Activated CD4-positive, alpha-beta T cell treated with anti-CD3 and anti-CD28 coated beads, Interleukin-2, Interleukin-4, amounts not matched to agents 100 ng/mL and 50 ng/mL, durations not matched to agents 16 hours and 8 hours (primary cell): ENCODE results near the gene AGTRAP.

Source experiments
- DNase-seq: peaks from one replicate; pipeline ENCODE4 v3.0.0-alpha.2; 2020; ENCODE audit warnings: low spot score

Gene AGTRAP

GRCh38 chr1:11735854-11736745 is at the start of gene AGTRAP:
TSS of gene AGTRAP (plus strand) at chr1:11736136. CDS start at chr1:11736209, 73 bp downstream.
- DNase-seq = peak; percentile 92

- no peak for DNase-seq
Measured at GRCh38 chr1:11688506-11688905, 47.4 kb upstream of the AGTRAP start.

GRCh38 chr1:11690397-11691301 is 45.3 kb upstream of the AGTRAP start:
- no peak for DNase-seq

GRCh38 chr1:11691302-11691914 is 44.5 kb upstream of the AGTRAP start, which contains the start of gene DRAXIN:
TSS of gene DRAXIN (plus strand) at chr1:11691710. CDS start at chr1:11706259, 14,549 bp downstream.
- DNase-seq = no peak

GRCh38 chr1:11691928-11692711 is 43.8 kb upstream of the AGTRAP start:
- DNase-seq = no peak

GRCh38 chr1:11693024-11693590 is 42.8 kb upstream of the AGTRAP start:
- DNase-seq = peak; percentile 49

- DNase-seq = no peak
Measured at GRCh38 chr1:11693917-11694316, 42.0 kb upstream of the AGTRAP start.

- DNase-seq = no peak
Measured at GRCh38 chr1:11695861-11696260, 40.1 kb upstream of the AGTRAP start.

- no peak for DNase-seq
Measured at GRCh38 chr1:11697188-11697892, 38.6 kb upstream of the AGTRAP start.

GRCh38 chr1:11697893-11698210 is 38.1 kb upstream of the AGTRAP start:
- DNase-seq = no peak

GRCh38 chr1:11700601-11701467 is 35.1 kb upstream of the AGTRAP start:
- no peak for DNase-seq

GRCh38 chr1:11701551-11701961 is 34.4 kb upstream of the AGTRAP start:
- no peak for DNase-seq

- no peak for DNase-seq
Measured at GRCh38 chr1:11701981-11702803, 33.7 kb upstream of the AGTRAP start.

- no peak for DNase-seq
Measured at GRCh38 chr1:11703357-11704193, 32.4 kb upstream of the AGTRAP start.

GRCh38 chr1:11704194-11704529 is 31.8 kb upstream of the AGTRAP start:
- no peak for DNase-seq

- no peak for DNase-seq
Measured at GRCh38 chr1:11704691-11705475, 31.1 kb upstream of the AGTRAP start.

- no peak for DNase-seq
Measured at GRCh38 chr1:11705596-11705995, 30.3 kb upstream of the AGTRAP start.
